Activated T-helper 2 cell treated with anti-CD3 and anti-CD28 coated beads, Interferon-gamma antibody, Interleukin-2, Interleukin-4, amounts not matched to agents 10 μg/mL and 5 μg/mL and 100 μg/mL, durations not matched to agents 14 hours and 24 hours and 36 hours (primary cell): ENCODE measurements around the gene C5orf22. TPM values are rescaled to one million over a fixed set of nuclear protein-coding genes. Genes with fewer than 3 reads are reported as not detected.
"Not testable (repeated sequence)": the region's sequence is repeated elsewhere in the genome, so short reads cannot be mapped to it uniquely, and the experiment has no call there.

Experiments used
- DNase-seq: peaks from one replicate; pipeline ENCODE4 v3.0.0; 2021; ENCODE audit warnings: low spot score
- H3K27ac Mint-ChIP-seq: one replicate; pipeline ENCODE4 v1.8.0; 2021; ENCODE audit warnings: mixed read lengths
- H3K27me3 Mint-ChIP-seq: one replicate; pipeline ENCODE4 v1.8.0; 2021; ENCODE audit warnings: low read depth, mixed read lengths
- H3K36me3 Mint-ChIP-seq: one replicate; pipeline ENCODE4 v1.8.0; 2021; ENCODE audit warnings: low read depth, mixed read lengths
- H3K4me1 Mint-ChIP-seq: one replicate; pipeline ENCODE4 v1.8.0; 2021; ENCODE audit warnings: low read depth, mixed read lengths
- H3K4me3 Mint-ChIP-seq: one replicate; pipeline ENCODE4 v1.8.0; 2021; ENCODE audit warnings: low read depth, mild to moderate bottlenecking, moderate library complexity, mixed read lengths
- H3K9me3 Mint-ChIP-seq: one replicate; pipeline ENCODE4 v1.8.0; 2021; ENCODE audit warnings: mixed read lengths
- intact Hi-C: fragments of 100-400 bp; cut with micrococcal nuclease; formaldehyde crosslinking; loops from one replicate; pipeline ENCODE4 v1.15.1; 2023
- total RNA-seq: library from RNA; stranded (reverse); gene quantifications from 2 replicates; pipeline ENCODE4 v1.2.3, GENCODE V29; 2022

Gene C5orf22
- total RNA-seq, 1 donor from 2014 or later, result 34.3 TPM

DNA sequence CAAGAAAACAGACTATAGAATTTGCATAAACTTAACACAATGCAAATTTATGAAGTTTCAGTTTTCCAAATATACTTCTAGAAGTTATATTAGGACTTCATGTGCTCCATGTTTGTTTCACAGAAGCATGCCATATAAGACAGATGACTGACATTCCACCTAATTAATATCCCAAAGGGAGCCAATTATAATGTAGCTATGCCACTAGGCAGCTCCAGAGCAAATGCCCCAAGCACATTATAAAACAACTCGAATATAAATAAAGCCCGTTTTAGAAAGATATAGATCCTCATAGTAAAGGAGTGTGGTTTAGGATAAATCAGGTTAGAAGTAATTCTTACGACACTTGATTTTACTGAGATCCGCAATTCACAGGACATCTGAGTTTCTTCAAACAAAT is 9.1 kb upstream of the C5orf22 start:
- DNase-seq, result no peak
- Mint-ChIP-seq H3K4me1 (peaks cover 2% of the 10 kb centered on the region), H3K4me3 (no peak overlapping the region), H3K9me3 (no peaks in the 10 kb centered on the region), H3K36me3 (peaks cover 65% of the 10 kb centered on the region), H3K27me3 (no peaks in the 10 kb centered on the region), H3K27ac (no peak overlapping the region)
- intact Hi-C loops, result no loop called here

DNA sequence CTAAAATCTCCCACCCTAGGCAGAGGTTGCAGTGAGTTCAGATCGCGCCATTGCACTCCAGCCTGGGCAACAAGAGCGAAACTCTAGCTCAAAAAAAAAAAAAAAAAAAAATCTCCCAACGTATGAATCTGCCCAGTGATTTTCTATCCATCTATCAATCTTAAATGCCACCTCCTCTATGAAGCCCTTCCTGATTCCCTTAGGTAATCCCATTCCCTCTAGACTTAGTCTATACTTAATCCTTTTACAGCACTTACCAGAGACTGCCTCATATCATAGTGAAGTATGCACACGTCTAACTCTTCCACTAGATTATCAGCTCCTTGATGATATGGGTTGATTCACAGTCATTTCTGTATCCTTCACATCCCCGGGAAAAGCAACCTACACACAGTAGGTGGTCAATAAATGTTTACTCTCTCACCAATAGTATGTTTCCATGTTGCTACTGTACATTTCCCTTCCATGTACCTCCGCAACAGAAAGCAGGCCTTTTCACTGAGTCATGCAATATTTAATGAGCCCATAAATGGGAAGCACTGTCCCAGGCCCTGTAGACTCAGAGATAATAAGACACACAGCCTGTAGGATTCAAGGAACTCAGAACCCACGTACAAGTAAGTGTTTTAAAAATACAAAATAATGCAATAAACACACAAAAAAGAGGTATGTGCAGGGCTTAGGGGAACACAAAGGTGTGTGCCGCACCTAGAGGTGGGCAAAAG is 1.4 kb upstream of the C5orf22 start:
- H3K9me3 Mint-ChIP-seq, result no peaks in the 10 kb centered on the region
- H3K27me3 Mint-ChIP-seq, result no peaks in the 10 kb centered on the region
- intact Hi-C loops, result loop anchor here (5.0 kb wide), 1 partner anchor 107 kb away; the partner anchor contains the start of gene PDZD2
- H3K4me3 Mint-ChIP-seq, result peak overlapping the region; percentile 94
- no peak overlapping the region for H3K27ac Mint-ChIP-seq
- peaks cover 77% of the 10 kb centered on the region for H3K36me3 Mint-ChIP-seq
- no peak for DNase-seq
- H3K4me1 Mint-ChIP-seq, result peaks cover 37% of the 10 kb centered on the region

DNA sequence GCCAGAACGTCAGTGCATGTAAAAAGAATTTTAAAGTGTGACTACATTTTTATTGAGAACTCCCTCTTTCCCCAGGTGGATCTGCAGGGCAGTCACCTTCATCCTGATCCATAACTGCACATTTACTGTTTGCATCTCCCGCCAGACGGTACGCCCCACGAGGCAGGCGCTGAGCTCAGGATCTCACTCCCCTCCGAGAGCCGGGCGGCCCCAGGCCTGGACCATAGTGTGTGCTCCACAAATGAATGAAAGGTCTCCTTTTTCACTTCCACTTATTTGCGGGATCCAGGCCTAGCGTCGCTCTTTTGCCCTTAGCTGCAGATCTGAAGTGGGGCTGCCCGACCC is 586 bp upstream of the C5orf22 start:
- intact Hi-C loops, result loop anchor here (5.0 kb wide), 1 partner anchor 106 kb away; the partner anchor contains the start of gene PDZD2
- Mint-ChIP-seq H3K36me3 (peaks cover 78% of the 10 kb centered on the region), H3K4me1 (peaks cover 37% of the 10 kb centered on the region), H3K9me3 (no peaks in the 10 kb centered on the region), H3K4me3 (peak overlapping the region; percentile 94), H3K27me3 (no peaks in the 10 kb centered on the region), H3K27ac (peak overlapping the region; percentile 90)
- DNase-seq, result peak; percentile 21

DNA sequence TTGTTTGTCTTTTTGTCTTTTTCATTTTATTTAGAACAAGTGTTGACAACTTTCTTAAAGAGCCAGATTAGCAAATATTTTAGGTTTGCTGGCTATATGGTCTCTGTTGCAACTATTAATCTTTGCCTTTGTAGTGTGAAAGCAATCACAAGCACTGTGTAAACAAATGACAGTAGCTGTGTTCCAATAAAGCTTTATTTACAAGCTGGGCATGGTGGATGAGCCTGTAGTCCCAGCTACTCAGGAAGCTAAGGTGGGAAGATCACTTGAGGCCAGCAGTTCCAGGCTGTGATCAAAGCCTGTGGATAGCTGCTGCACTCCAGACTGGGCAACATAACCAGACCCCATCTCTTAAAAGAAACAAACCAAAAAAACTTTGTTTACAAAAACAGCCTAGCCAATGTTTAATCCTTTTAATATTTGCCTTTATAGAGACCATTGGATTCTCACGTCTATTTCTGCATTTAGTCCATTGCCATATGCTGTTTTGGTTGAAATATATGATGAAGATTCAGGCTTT is 2.5 kb downstream of the C5orf22 start:
- peaks cover 72% of the 10 kb centered on the region for H3K36me3 Mint-ChIP-seq
- peaks cover 39% of the 10 kb centered on the region for H3K4me1 Mint-ChIP-seq
- peak overlapping the region; percentile 61 for H3K4me3 Mint-ChIP-seq
- intact Hi-C loops, result loop anchor here (5.0 kb wide), 1 partner anchor 103 kb away; the partner anchor contains the start of gene PDZD2
- no peaks in the 10 kb centered on the region for H3K9me3 Mint-ChIP-seq
- H3K27ac Mint-ChIP-seq, result no peak overlapping the region
- no peak for DNase-seq
- H3K27me3 Mint-ChIP-seq, result no peaks in the 10 kb centered on the region

DNA sequence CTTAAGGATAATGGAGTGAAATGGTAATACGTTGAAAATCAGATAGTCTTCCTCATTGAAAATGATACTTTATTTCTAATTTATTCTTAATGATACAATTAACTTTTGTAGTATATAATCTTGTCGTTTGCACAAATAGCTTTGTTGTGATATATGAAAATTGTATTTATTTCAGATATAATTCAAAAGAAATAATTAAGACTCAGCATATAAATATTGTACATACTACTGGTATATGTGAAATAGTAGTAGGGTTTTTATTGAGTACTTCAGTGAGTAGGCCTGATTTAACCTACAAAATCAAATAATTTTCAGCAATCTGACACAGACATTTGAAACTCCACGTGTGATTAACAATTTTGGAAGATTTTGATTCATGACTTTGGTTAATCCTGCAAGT is 4.8 kb downstream of the C5orf22 start:
- no peaks in the 10 kb centered on the region for H3K9me3 Mint-ChIP-seq

DNA sequence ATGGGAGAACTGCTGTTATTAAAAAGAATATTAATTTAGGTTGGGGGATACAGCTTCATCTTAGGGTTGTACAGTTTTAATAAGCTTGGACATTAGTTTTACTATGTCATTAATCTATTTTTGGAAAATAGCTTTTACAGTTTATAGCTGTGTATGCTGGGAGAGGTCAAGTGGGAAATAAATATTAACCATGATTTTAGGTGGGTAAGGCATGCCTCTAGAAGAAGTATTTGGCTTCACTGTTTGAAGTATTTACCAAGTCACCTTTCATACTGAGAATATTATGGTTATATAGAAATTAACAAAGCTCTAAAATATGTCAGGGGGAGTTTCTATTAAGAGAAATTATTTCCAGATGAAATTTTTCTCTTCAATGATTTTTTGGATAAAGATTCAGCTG is 5.2 kb downstream of the C5orf22 start:
- Mint-ChIP-seq H3K27ac (no peak overlapping the region), H3K27me3 (no peaks in the 10 kb centered on the region), H3K9me3 (no peaks in the 10 kb centered on the region), H3K4me1 (peaks cover 25% of the 10 kb centered on the region), H3K36me3 (peaks cover 69% of the 10 kb centered on the region), H3K4me3 (no peak overlapping the region)
- no peak for DNase-seq
- intact Hi-C loops, result no loop called here

More for the DNA sequence above, 4.8 kb downstream of the C5orf22 start:
- no peak for DNase-seq
- peaks cover 25% of the 10 kb centered on the region for H3K4me1 Mint-ChIP-seq
- intact Hi-C loops, result no loop called here
- peaks cover 68% of the 10 kb centered on the region for H3K36me3 Mint-ChIP-seq
- no peaks in the 10 kb centered on the region for H3K27me3 Mint-ChIP-seq
- H3K4me3 Mint-ChIP-seq, result no peak overlapping the region
- H3K27ac Mint-ChIP-seq, result no peak overlapping the region

DNA sequence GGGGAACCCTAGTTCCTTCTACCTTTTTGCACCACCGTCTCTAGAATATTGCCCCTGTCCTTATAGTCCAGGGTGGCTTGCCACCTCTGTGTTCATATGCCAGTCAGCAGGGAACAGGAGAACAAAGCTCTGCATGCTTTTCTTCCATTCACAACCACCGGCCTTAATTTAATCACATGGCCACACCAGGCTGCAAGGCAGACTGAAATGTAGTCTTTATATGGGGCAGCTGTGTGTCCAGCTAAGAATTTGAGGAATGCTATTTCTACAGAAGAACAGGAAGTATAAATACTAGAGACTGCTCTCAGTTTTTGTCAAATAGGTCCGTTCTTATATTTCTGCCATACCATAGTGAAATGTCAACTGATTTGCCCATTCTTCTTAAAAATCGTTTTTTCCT is 5.8 kb downstream of the C5orf22 start:
- intact Hi-C loops, result no loop called here
- Mint-ChIP-seq H3K4me1 (peaks cover 25% of the 10 kb centered on the region), H3K27me3 (no peaks in the 10 kb centered on the region), H3K27ac (no peak overlapping the region), H3K9me3 (no peaks in the 10 kb centered on the region), H3K4me3 (no peak overlapping the region), H3K36me3 (peaks cover 73% of the 10 kb centered on the region)
- DNase-seq, result no peak

DNA sequence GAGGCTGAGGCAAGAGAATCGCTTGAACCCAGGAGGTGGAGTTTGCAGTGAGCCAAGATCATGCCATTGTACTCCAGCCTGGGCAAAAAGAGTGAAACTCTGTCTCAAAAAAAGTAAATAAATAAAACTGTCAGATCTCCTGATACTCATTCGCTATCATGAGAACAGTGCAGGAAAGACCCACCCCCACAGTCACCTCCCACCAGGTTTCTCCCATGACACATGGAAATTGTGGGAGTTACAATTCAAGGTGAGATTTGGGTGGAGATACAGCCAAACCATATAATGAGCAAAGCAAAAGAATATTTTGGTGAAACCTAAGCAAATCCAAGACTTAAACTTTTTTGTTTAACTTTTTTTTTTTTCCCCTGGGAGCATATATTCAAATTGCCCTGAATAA is 17.0 kb downstream of the C5orf22 start:
- not testable (repeated sequence) for H3K27me3 Mint-ChIP-seq, DNase-seq, H3K9me3 Mint-ChIP-seq, H3K4me3 Mint-ChIP-seq, H3K4me1 Mint-ChIP-seq
- H3K36me3 Mint-ChIP-seq, result peaks cover 82% of the 10 kb centered on the region
- intact Hi-C loops, result loop anchor here (1.0 kb wide), 1 partner anchor 15 kb away; no protein-coding TSS in a partner anchor
- H3K27ac Mint-ChIP-seq, result peak overlapping the region; percentile 0

DNA sequence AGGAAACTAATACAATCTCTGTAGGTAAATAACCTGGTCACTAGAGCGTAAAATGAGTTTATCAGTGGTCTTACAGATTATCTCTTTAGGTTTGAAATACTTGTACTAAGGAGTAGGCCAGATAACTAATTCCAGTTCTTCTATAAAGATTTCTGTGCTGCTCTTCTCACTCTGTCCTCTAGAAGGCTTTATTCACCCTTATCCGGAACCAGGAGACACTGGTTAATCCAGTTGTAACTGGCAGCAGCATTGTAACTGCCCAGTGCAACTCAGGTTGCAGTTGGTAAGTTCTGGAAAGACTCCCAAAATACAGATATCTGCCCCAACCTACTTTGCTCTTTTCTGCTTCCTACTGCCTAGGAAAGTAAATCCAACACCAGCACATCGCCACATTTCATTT is 19.8 kb downstream of the C5orf22 start:
- no peak for DNase-seq
- no peaks in the 10 kb centered on the region for H3K9me3 Mint-ChIP-seq
- peaks cover 14% of the 10 kb centered on the region for H3K4me1 Mint-ChIP-seq
- no peak overlapping the region for H3K27ac Mint-ChIP-seq
- no peaks in the 10 kb centered on the region for H3K27me3 Mint-ChIP-seq
- H3K36me3 Mint-ChIP-seq, result peaks cover 82% of the 10 kb centered on the region
- intact Hi-C loops, result no loop called here
- H3K4me3 Mint-ChIP-seq, result no peak overlapping the region

DNA sequence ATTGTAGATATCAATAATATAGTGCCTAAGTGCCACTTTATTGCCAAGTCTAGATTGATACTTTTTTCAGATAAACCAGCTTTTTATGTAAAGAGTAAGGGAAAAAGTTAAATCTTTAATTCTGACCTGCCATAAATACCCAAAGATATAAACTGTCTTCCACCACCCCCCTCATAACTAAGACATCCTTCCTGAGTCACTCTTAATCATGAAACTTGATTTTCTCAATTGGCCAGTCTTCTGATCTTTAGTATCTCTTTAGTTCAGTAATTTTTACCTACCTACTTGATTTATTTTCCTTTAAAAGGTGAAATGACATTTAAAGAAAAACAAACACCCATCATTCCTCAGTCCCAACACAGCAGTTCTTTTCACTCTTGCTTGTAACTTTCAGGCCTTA is 21.8 kb downstream of the C5orf22 start:
- peak overlapping the region; percentile 20 for H3K27ac Mint-ChIP-seq
- no peak overlapping the region for H3K4me3 Mint-ChIP-seq
- intact Hi-C loops, result no loop called here
- DNase-seq, result no peak
- H3K4me1 Mint-ChIP-seq, result peaks cover 13% of the 10 kb centered on the region
- H3K27me3 Mint-ChIP-seq, result no peaks in the 10 kb centered on the region
- H3K36me3 Mint-ChIP-seq, result peaks cover 75% of the 10 kb centered on the region
- H3K9me3 Mint-ChIP-seq, result no peaks in the 10 kb centered on the region

DNA sequence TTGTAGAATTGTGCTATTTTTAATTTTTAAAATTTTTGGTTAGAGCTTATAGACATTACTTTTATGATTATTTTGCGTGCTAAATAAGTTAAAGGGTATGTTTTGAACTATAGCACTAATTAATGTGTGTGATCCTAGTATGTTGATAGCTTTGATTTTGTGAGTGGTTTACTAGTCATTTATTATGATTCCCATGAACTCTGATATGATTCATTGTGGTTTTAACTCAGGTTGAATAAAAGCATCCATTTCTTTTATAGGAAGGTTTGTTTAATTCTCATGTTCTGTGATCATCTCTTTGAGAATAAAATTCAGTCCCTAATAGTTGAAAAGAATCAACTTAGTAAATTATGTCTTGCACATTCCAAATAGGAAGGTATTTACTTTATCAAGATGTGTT is 22.5 kb downstream of the C5orf22 start:
- Mint-ChIP-seq H3K27me3 (no peaks in the 10 kb centered on the region), H3K4me1 (peaks cover 10% of the 10 kb centered on the region), H3K36me3 (peaks cover 71% of the 10 kb centered on the region), H3K4me3 (no peak overlapping the region), H3K9me3 (no peaks in the 10 kb centered on the region), H3K27ac (no peak overlapping the region)
- DNase-seq, result no peak
- intact Hi-C loops, result no loop called here

DNA sequence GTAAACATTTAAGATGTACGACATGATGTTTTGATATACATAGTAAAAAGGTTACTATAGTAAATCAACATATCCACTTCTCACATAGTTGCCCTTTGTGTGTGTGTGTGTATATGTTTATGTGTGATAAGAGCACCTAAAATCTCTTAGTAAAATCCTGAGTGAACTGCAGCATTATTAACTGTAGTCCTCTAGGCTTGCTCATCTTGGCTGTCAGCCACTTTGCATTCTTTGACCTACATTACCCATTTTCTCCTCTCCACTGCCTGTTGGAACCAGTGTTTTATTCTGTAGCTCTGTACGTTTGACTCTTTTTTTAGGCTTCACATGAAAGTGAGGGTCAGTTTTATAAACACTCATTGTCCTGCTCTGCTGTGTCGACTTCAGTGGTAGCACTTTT is 24.4 kb downstream of the C5orf22 start:
- H3K36me3 Mint-ChIP-seq, result peaks cover 58% of the 10 kb centered on the region
- no peak overlapping the region for H3K27ac Mint-ChIP-seq
- intact Hi-C loops, result no loop called here
- H3K4me3 Mint-ChIP-seq, result no peak overlapping the region
- no peaks in the 10 kb centered on the region for H3K9me3 Mint-ChIP-seq
- no peak for DNase-seq
- H3K4me1 Mint-ChIP-seq, result peaks cover 14% of the 10 kb centered on the region
- no peaks in the 10 kb centered on the region for H3K27me3 Mint-ChIP-seq

DNA sequence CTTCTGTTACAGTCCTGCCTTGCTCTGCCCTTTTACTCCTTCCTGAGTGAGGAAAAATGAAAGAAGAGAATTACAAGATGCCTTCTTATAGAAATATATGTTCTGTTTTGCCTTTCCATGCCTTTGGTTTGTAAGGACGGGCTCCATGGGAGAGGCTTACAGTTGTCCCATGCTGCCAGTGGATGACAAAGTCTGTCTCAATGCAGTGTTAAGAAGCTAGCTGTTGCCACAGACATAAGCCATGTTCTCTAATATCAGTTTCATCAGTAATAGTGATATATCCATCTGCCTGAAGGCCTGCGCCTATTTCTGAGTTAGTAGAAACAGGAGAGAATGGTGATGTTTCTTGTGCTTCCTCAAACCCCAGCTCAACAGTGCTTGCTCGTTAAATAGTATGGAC is 27.8 kb downstream of the C5orf22 start:
- no peaks in the 10 kb centered on the region for H3K27me3 Mint-ChIP-seq
- intact Hi-C loops, result no loop called here
- peaks cover 8% of the 10 kb centered on the region for H3K4me1 Mint-ChIP-seq
- H3K27ac Mint-ChIP-seq, result no peak overlapping the region
- peaks cover 8% of the 10 kb centered on the region for H3K9me3 Mint-ChIP-seq
- H3K36me3 Mint-ChIP-seq, result peaks cover 30% of the 10 kb centered on the region
- no peak for DNase-seq
- no peak overlapping the region for H3K4me3 Mint-ChIP-seq
